ENCODE measurements around the gene HOXB1. TPM values are rescaled to one million over a fixed set of nuclear protein-coding genes. Genes with fewer than 3 reads are reported as not detected.

HOXB1 gene
- total RNA-seq, 4 donors from 2014 or later, result not detected

- H3K27me3 ChIP-seq, result no peaks in the 10 kb centered on the region
- peak overlapping the region; percentile 27 to 96 (median 62) for H3K27ac ChIP-seq
- no peak overlapping the region for H3K4me3 ChIP-seq
- TF ChIP-seq POLR2A (IDR thresholded peaks at IDR 0.05) (no peak), CTCF (IDR thresholded peaks at IDR 0.05) (no peak)
- no peaks in the 10 kb centered on the region for H3K36me3 ChIP-seq
- peaks cover 0 to 89% (median 2%) of the 10 kb centered on the region in 4 donors for H3K4me1 ChIP-seq
- DNase-seq, result peak in 1 of 3 donors; percentile 9
- no peaks in the 10 kb centered on the region for H3K9me3 ChIP-seq
Observed at GRCh38 chr17:48562934-48563333, 32.1 kb upstream of the HOXB1 start.

- Histone ChIP-seq H3K4me1 (peaks cover 0 to 89% (median 4%) of the 10 kb centered on the region in 4 donors), H3K36me3 (no peaks in the 10 kb centered on the region), H3K27ac (peak overlapping the region in 2 of 4 donors; percentile 62 to 96), H3K9me3 (no peaks in the 10 kb centered on the region), H3K4me3 (no peak overlapping the region), H3K27me3 (no peaks in the 10 kb centered on the region)
- TF ChIP-seq CTCF (IDR thresholded peaks at IDR 0.05) (peak in 2 of 6 experiments; percentile 8 to 15), POLR2A (IDR thresholded peaks at IDR 0.05) (no peak)
- peak in 1 of 3 donors; percentile 47 for DNase-seq
Observed at GRCh38 chr17:48561884-48562810, 31.3 kb upstream of the HOXB1 start.

- no peaks in the 10 kb centered on the region for H3K27me3 ChIP-seq
- DNase-seq, result no peak
- no peak overlapping the region for H3K4me3 ChIP-seq
- no peak for TF ChIP-seq CTCF (IDR thresholded peaks at IDR 0.05)
- TF ChIP-seq POLR2A (IDR thresholded peaks at IDR 0.05), result no peak
- no peaks in the 10 kb centered on the region for H3K36me3 ChIP-seq
- no peaks in the 10 kb centered on the region for H3K9me3 ChIP-seq
- peak overlapping the region; percentile 6 to 96 (median 58) for H3K27ac ChIP-seq
- peaks cover 0 to 89% (median 2%) of the 10 kb centered on the region in 4 donors for H3K4me1 ChIP-seq
Observed at GRCh38 chr17:48559840-48560817, 29.3 kb upstream of the HOXB1 start.

GRCh38 chr17:48559122-48559839, 28.5 kb upstream of the HOXB1 start:
- H3K27me3 ChIP-seq, result no peaks in the 10 kb centered on the region
- DNase-seq, result no peak
- peak overlapping the region; percentile 6 to 96 (median 58) for H3K27ac ChIP-seq
- peaks cover 0 to 91% (median 2%) of the 10 kb centered on the region in 4 donors for H3K4me1 ChIP-seq
- H3K9me3 ChIP-seq, result no peaks in the 10 kb centered on the region
- no peak overlapping the region for H3K4me3 ChIP-seq
- H3K36me3 ChIP-seq, result no peaks in the 10 kb centered on the region
- TF ChIP-seq CTCF (IDR thresholded peaks at IDR 0.05), result no peak

- no peaks in the 10 kb centered on the region for H3K27me3 ChIP-seq
- H3K9me3 ChIP-seq, result no peaks in the 10 kb centered on the region
- no peaks in the 10 kb centered on the region for H3K36me3 ChIP-seq
- TF ChIP-seq POLR2A (IDR thresholded peaks at IDR 0.05), result no peak
- no peak for TF ChIP-seq CTCF (IDR thresholded peaks at IDR 0.05)
- no peak for DNase-seq
- H3K27ac ChIP-seq, result peak overlapping the region in 3 of 4 donors; percentile 6 to 96 (median 68)
- peaks cover 0 to 88% (median 2%) of the 10 kb centered on the region in 4 donors for H3K4me1 ChIP-seq
- no peak overlapping the region for H3K4me3 ChIP-seq
Observed at GRCh38 chr17:48558831-48559121, 28.0 kb upstream of the HOXB1 start.
